Activated gamma-delta T cell treated with anti-CD3 and anti-CD28 coated beads, Interleukin-2, amount 50 U/mL, for 16 hours (primary cell): Measurements from ENCODE around the gene NACC2.
"Not testable (repeated sequence)": the region's sequence is repeated elsewhere in the genome, so short reads cannot be mapped to it uniquely, and the experiment has no call there.

Experiments used
- DNase-seq: peaks from one replicate; pipeline ENCODE4 v3.0.0-alpha.2; 2020; ENCODE audit warnings: low read depth

Gene NACC2

DNA sequence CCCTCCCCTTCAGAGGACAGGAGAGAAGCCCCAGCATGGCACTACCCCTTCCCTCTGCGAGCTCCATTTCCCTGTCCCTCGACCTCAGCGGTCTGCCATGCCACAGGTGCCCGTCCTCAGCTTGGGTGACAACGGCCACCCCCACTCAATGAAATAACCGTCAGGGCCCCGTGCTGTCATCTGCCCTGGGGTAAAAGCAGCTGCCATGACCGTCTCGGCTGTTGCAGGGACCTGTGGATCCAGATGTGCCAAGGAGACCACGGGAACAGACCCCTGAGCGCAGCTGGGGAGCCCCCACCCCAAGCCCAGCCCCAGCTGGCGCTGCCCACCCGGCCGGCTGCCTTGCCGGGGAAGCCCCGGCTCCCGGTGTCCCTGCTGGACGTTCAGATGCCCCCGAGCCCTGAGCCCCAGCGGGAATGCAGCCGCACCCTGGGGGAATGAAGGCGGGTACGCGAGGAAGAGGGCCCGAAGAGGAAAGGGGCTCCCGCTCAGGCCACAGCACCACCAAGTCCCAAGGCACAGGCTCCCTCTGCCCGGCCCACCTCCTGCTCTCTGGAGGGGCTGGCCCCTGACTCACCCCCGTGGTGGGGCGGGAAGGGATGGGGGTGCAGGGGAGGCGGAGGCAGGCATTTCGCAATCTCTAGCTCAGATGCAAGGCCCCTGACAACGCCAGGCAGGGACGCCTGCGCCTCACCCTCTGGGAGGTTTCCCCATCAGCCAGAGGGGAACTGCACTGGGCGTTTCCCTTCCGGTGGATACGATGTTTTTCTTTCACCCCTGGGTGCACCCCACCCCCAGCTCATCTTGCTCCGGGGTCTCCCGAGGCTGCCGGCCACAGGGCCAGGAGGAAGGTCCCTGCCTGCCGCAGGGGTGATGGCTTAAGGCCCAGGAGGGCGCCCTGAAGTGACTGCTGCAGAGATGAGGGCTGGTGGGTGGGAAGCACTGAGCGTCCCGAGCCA, 49.2 kb downstream of the NACC2 start:
- no peak for DNase-seq

DNA sequence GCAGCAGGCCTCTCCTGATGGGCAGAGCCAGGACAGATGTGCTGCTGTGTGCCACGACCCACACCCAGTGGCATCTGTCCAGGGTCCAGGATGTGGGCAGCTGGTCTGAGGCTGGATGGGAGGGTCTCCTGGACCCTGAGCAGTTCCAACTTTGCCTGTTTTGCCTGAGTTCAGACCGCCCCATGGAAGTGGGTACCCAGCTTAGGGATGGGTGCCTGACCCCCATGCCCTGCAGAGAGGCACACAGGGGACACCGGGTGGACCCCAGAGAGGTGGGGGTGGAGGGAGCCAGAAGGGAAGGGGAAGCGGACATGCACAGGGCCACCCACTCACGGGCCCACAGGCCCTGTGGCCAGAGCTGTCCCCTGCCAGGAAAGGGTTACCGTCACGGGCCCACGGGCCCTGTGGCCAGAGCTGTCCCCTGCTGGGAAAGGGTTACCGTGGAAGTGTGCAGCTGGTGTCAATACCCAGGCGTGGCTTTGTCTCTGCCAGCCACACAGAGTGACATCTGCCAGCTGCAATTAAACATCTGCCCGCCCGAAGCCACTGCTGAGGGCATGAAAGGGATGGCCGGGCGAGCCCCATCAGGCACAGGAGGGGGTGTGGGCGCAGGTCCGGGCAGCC, 50.0 kb downstream of the NACC2 start:
- DNase-seq, result no peak

DNA sequence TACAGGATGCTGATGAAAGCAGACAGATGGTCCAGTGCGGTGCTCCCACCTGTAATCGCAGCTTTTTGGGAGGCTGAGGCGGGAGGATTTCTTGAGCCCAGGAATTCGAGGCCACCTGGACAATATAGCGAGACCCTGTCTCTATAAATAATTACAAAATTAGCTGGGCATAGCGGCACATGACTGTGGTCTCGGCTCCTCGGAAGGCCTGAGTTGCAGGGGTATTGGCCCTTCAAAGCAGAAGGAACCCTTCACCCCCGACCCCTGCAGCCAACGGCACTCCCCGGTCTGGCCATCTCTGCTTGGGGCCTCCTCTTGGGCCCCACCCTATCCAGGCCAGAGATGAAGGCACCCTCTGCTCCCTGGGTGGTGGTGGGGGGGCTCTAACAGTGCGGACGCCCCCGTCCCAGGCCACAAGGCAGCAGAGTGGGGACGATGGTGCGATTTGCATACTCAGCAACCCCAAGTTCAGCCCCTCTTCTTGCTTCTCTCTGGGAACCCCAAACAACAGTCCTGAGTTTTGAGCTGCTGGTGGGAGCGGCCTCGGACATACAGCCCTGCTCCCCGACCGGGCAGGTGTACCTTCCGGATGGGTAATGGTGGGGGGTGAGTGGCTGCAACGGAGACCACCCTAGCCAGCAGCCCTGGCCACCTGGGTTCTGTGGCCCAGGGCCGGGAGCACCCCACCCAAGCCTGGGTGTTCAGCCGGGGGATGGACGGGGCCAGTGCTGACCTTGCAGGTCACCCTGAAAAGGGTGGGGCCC, 50.7 kb downstream of the NACC2 start:
- no peak for DNase-seq

DNA sequence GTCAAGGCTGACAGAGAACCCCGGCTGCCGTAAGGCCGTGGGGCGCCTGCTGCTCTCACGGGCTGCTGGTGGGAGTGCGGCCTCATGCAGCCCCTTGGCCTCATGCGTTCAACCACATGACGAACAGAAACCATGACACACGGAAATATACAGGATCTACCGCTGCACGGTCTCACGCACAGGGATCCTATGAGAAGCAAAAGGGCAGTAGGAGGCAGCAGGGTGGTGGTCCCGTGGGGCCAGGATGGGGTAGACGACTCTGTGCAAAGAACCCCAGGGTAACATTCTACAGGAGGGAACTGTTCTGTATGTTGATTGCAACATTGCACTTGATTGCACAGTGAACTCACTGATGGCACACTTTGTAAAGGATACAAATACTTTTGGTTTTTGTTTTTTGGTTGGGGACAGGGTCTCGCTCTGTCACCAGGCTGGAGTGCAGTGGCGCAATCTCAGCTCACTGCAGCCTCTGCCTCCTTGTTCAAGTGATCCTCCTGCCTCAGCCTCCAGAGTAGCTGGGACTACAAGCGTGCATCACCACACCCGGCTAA, 51.6 kb downstream of the NACC2 start:
- no peak for DNase-seq

DNA sequence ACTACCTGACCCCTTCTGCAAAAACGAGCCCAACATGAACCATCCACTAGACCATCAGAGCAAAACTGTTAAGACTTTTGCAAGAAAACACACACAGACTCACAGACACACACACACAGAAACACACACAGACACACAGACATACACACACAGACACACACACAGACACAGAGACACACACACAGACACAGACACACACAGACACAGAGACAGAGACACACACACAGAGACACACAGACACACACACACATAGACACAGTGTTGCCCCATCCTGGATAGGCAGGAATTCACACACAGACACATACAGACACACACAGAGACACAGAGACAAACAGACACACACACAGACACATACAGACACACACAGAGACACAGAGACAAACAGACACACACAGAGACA, 52.5 kb downstream of the NACC2 start:
- DNase-seq, result no peak

DNA sequence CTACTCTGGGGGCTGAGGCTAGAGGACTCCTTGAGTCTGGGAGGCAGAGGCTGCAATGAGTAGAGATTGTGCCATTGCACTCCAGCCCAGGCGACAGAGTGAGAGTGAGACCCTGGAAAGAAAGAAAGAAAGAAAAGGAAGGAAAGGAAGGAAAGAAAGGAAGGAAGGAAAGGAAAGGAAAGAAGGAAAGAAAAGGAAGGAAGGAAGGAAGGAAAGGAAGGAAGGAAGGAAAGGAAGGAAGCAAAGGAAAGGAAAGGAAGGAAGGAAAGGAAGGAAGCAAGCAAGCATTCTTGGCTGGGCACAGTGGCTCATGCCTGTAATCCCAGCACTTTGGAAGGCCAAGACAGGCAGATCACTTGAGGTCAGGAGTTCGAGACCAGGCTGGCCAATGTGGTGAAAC, 54.2 kb downstream of the NACC2 start:
- not testable (repeated sequence) for DNase-seq

DNA sequence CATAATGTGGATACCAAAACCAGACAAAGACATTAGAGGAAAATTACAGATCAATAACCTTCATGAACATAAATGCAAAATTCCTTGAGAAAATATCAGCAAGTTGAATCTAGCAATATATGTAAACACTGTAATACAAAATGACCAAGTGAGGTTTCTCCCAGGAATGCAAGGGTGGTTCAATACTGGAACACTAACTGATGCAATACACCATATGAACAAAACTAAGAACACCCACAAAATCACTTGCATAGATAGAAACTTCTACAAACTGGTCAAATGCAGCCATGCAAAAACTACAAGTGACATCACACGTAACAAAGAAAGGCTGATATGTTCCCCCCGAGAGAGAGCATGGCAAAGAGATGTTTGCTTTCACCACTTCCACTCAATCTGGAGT, 55.6 kb downstream of the NACC2 start:
- DNase-seq, result no peak

DNA sequence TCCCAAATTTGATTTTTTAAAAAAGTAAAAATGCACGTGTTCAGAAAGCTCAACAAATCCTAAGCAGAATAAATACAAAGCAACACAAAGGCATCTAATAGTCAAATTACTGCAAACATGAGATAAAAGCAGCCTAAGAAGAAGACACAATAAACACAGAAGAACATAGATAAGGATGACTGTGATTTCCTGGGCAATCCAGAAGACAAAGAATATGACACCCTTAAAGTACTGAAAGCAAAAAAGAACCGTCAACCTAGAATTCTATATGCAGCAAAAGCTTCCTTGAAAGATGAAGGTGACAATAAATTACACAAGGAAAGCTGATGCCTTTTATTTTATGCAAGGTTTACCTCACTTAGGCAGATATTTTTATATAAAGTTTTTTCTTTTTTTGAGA, 58.2 kb downstream of the NACC2 start:
- no peak for DNase-seq

DNA sequence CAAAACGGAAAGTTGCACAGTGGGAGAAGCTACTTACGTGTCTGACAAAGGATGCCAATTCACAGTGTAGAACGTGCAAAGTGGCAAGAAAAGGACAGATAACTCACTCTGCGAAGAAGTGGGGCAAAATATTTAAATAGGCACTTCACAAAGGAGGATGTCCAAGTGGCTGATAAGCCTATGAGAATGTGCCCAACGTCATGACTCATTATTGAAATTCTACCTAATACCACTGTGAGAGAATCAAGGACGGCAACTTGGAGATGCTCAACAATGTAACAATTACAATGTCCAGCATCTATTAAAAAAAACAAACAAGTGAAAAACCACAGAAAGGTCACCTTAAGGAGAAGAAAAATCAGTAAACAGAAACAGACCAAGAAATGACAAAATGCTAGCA, 59.0 kb downstream of the NACC2 start:
- no peak for DNase-seq

DNA sequence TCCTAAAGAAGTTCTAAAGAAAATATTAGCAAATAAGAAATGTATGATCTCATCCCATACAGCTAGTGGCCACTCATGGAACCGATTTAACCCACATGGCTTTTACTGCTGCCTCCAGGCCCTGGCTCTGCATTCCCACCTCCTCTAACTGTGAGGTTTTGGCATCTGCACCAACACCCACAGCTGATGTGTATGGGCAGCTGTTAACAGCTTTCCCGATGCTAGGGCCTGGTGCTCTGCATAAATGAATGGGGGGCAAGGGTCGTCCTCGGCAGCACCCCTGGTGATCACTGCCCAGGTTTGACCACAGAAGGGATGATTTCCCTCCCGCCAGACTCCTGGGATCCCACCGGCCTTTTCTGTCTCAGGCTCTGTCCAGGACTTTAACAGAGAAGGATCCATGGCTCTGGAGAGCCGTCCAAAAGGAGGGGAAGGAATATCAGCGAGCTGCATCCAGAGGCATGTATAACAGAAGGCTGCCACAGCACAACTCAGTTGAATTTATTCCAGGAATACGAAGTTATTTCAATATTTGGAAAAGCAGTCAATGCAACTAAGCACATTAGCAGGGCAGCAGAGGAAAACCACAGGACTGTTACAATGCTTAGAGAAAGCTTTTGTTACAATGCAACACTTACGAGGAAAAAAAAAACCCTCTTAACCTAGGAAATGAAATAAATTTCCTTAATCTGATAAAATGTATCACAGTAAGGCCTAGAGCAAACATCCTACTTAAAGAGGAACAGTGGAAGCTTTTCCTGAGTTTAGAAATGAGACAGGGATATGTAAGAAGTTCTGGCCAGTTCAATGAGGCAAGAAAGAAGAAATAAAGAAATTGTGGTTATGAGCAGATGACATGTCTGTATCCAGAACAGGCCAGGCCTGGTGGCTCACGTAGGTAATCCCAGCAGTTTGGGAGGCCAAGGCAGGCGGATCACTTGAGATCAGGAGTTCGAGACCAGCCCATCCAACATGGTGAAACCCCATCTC, 63.1 kb downstream of the NACC2 start:
- DNase-seq, result no peak

DNA sequence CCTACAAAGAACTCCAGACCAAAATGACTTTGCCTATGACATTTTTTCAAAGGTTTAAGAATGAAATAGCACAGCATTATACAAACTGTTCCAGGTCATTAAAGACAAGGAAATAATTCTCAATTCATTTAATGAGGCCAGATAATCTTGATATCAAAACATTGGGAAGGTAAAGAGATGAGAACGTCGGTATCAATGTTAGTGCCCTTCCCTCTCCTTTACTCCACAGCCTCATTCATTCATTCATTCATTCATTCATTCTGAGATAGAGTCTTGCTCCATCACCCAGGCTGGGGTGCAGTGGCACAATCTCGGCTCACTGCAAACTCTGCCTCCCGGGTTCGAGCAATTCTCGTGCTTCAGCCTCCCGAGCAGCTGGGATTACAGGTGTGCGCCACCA, 64.0 kb downstream of the NACC2 start:
- DNase-seq, result no peak

DNA sequence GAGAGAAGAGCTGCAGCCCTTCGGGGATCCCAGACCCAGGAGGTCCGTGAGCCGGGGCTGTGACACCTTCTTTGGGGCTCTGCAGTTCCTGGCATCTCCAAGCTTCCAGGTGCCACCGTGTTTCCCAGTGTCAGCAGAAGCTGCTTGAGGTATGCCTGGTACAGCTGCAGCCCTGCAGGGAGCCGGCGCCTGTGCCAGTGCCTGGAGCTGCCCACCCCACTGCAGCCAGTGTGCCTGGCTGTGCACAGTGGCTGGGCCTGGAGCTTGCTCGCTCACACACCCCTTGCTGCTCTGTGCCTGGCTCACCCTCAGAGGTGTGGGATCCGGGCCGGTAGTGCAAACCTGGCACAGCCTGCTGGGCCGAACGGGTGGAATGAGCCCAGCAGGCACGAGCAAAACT, 65.5 kb downstream of the NACC2 start:
- no peak for DNase-seq

DNA sequence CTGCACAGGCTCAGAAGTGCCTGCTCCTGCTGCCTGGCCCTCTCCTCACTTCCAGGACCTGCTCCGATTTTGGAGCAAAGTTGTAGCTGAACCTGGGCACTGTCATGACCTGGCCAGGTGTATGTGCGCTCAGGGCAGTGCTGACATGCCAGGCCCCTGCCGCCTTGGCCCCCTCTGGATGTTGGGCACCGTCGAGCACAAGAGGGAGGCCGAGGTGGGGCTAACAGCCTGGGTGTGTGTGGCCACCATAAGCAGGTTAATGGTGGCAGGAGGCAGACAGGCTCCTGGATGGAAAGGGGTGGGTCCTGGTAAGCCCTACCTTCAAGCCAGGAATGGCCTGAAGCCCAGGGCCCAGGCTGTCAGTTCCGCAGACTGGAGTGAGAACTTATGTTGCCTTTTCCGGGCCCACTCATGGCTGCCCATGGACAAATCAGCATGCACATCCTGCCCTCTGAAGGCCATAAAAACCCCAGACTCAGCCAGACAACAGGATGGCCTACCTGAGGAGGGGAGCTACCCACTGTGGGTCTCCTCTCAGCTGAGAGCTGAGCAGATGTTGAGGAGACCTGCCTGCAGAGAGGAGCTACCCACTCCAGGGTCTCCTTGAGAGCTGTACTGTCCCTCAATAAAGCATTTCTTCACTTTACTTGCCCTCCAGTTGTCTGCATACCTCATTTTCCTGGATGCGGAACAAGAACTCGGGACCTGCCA, 66.2 kb downstream of the NACC2 start:
- no peak for DNase-seq

DNA sequence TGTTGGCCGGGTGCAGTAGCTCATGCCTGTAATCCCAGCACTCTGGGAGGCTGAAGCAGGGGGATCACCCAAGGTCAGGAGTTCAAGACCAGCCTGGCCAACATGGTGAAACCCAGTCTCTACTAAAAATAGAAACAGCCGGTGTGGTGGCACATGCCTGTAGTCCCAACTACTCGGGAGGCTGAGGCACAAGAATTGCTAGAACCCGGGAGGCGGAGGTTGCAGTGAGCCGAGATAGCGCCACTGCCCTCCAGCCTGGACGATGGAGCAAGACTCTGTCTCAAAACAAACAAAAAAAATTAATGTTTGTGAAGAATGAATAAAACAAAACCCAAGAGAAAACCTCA, 68.2 kb downstream of the NACC2 start:
- DNase-seq, result not testable (repeated sequence)

DNA sequence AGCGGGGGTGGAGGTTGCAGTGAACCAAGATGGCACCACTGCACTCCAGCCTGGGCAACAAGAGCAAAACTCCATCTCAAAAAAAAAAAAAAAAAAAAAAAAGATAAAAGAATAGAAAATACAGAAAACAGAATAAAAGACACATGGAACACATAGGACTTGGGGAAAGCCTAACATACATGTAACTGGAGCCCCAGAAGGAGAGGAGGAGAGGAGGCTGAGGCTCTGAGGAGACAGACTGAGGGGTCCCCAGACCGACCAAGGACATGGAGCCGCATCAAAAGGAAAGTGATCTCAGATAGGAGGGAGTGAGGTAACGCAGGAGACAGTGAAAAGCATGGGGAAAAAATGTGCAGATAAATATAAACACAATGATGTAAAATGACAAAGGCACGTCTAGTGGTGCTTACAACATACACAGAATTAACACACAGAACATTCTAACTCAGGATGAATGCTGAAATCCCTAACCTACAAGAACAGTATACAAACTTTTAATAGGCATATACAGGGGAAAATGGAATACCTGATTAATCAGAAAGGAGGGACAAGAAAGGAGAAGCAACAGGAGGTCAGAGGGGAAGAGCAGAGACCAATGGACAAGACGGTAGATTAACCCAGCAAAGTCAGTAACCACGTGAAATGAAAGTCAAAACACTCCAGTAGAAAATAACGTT, 68.7 kb downstream of the NACC2 start:
- DNase-seq, result no peak

DNA sequence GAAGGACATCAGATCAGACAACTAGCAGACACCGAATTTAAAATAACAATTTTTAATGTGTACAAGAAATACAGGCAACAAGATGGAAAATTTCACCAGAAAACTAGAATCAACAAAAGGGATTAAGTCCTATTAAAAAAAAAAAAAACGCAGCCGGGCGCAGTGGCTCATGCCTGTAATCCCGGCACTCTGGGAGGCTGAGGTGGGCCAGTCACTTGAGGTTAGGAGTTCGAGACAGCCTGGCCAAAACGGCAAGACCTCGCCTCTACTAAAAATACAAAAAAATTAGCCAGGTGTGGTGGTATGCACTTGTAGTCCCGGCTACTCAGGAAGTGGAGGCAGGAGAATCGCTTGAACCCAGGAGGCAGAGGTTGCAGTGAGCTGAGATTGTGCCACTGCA, 69.6 kb downstream of the NACC2 start:
- no peak for DNase-seq

DNA sequence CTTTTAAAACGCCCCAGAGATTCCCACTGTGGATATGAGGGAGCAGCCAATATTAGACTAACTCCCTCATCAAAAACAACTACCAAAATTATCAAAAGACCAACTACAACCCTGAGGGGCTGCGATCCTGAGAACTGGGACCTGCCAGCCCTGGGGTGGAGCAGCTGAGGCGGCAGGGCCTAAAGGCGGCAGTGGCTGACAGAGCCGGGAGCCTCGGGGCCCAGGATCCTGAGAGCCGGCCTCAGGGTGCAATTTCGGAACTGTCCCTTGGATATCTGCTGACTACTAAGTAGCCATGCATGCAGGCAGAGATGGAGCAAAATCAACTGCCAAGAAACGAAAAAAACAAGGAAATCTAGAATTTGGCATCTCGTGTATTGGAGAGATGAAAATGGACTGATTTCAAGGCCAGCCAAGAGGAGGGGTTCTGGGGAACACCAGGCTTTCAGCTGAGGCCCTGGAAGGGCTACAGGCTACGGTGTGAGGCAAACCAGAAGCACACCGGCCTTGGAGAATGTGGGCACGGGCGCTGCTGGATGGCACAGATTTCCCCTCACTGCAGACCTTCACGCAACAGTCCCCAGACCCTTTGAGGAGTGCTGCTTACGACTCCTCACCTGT, 70.3 kb downstream of the NACC2 start:
- DNase-seq, result no peak

DNA sequence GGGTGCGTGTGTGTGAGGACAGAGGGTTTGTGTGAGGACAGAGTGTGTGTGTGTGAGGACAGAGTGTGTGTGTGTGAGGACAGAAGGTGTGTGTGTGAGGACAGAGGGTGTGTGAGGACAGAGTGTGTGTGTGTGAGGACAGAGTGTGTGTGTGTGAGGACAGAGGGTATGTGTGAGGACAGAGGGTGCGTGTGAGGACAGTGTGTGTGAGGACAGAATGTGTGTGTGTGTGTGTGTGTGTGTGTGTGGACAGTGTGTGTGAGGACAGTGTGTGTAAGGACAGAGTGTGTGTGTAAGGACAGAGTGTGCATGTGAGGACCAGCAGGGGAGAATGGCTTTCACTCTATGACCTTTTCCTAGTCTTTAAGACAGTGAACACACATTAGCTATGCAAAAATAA, 70.8 kb downstream of the NACC2 start:
- DNase-seq, result no peak

DNA sequence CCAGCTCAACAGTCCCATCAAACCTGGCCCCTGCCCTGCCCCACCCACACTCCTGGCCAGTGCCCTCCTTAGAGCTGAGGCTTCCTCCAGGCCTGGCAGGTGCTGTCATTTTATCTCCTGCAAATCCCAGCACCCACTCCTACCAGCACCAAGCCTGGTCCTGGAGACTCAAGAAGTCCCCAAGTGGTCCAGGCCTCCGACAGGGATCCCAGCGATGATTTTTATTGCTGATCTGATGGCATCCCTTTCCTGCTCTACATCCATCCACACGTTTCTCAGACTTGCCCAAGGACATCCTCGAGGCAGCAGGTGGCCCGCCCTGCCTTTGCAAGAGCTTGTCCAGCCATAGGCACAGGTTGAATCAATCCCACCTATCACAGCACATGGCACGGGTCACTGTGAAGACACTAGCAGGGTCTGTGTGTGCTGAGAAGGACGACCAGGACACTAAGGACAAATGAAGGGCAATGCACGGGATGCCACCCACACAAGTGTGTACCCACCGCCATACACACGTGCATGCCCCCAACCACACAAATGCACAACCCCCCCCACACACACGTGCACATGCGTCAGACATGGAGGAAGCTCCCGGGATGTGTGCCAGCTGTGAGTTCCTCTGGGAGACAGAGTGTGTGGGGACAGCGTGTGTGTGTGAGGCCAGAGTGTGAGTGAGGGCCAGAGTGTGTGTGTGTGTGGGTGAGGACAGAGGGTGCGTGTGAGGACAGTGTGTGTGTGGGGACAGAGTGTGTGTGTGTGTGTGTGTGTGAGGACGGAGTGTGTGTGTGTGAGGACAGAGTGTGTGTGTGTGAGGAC, 71.5 kb downstream of the NACC2 start:
- no peak for DNase-seq
